HFFc6 (cell line): ENCODE measurements around the gene SFTA2. TPM values are rescaled to one million over a fixed set of nuclear protein-coding genes. Genes with fewer than 3 reads are reported as not detected.

Experiments
- DNase-seq: peaks from one replicate; pipeline ENCODE4 v3.0.0-alpha.2; 2018
- H3K27ac Mint-ChIP-seq: 2 replicates; pipeline ENCODE4 v1.8.0; 2020; ENCODE audit warnings: mild to moderate bottlenecking, mixed read lengths
- H3K27me3 Mint-ChIP-seq: 2 replicates; pipeline ENCODE4 v1.8.0; 2021; ENCODE audit warnings: mild to moderate bottlenecking, moderate library complexity, mixed read lengths; ENCODE audit not compliant: insufficient read depth
- H3K36me3 Mint-ChIP-seq: 2 replicates; pipeline ENCODE4 v1.8.0; 2021; ENCODE audit warnings: low read depth, mixed read lengths
- H3K4me1 Mint-ChIP-seq: 2 replicates; pipeline ENCODE4 v1.8.0; 2020; ENCODE audit warnings: low read depth, mixed read lengths
- H3K4me3 Mint-ChIP-seq: 2 replicates; pipeline ENCODE4 v1.8.0; 2020; ENCODE audit warnings: mild to moderate bottlenecking, moderate library complexity, mixed read lengths
- H3K9me3 Mint-ChIP-seq: 2 replicates; pipeline ENCODE4 v1.8.0; 2020; ENCODE audit warnings: mild to moderate bottlenecking, mixed read lengths
- CTCF ChIP-seq: fragments of 200-600 bp; sonication (generic); IDR thresholded peaks from 2 replicates; pipeline ENCODE4 v1.5.0; 2021; ENCODE audit warnings: antibody characterized with exemption, mild to moderate bottlenecking
- total RNA-seq, 6 experiments: library from RNA; stranded (reverse); fragmentation: NEBNext Ultra II Directional; extraction: Animal tissue kit (Norgen Biotek cat#: 25700); gene quantifications; 2 replicates in 1 of 6; 3 replicates in 5 of 6; pipeline ENCODE4 v1.2.3, GENCODE V29; 2021

Gene SFTA2
- total RNA-seq, 6 experiments from 2014 or later = not detected

GRCh38 chr6:30901436-30901835 is 30.5 kb downstream of the SFTA2 start:
- Mint-ChIP-seq H3K36me3 (0 out of 2 replicates have a peak, but pooled peaks cover 5% of the 10 kb centered on the region), H3K27ac (no peak overlapping the region)
- TF ChIP-seq CTCF = no peak

GRCh38 chr6:30900863-30901417 is 31.0 kb downstream of the SFTA2 start:
- no peak for TF ChIP-seq CTCF
- 0 out of 2 replicates have a peak, but pooled peaks cover 5% of the 10 kb centered on the region for H3K36me3 Mint-ChIP-seq
- DNase-seq = no peak
- H3K27me3 Mint-ChIP-seq = no peaks in the 10 kb centered on the region; the same call in 1 of the 2 replicates
- no peak overlapping the region for H3K4me3 Mint-ChIP-seq
- H3K27ac Mint-ChIP-seq = no peak overlapping the region
- peaks cover 5% of the 10 kb centered on the region; the same call in 1 of the 2 replicates for H3K4me1 Mint-ChIP-seq
- H3K9me3 Mint-ChIP-seq = no peaks in the 10 kb centered on the region

More at GRCh38 chr6:30901436-30901835, 30.5 kb downstream of the SFTA2 start:
- Mint-ChIP-seq H3K9me3 (no peaks in the 10 kb centered on the region), H3K4me3 (no peak overlapping the region), H3K27me3 (no peaks in the 10 kb centered on the region; the same call in 1 of the 2 replicates), H3K4me1 (peaks cover 5% of the 10 kb centered on the region; the same call in 1 of the 2 replicates)
- no peak for DNase-seq

- no peak for DNase-seq
- H3K36me3 Mint-ChIP-seq = peaks cover 11% of the 10 kb centered on the region; the same call in 1 of the 2 replicates
- H3K27me3 Mint-ChIP-seq = peaks cover 1% of the 10 kb centered on the region
- no peak for TF ChIP-seq CTCF
- no peaks in the 10 kb centered on the region for H3K9me3 Mint-ChIP-seq
- peaks cover 5% of the 10 kb centered on the region; the same call in 1 of the 2 replicates for H3K4me1 Mint-ChIP-seq
- H3K4me3 Mint-ChIP-seq = no peak overlapping the region
- H3K27ac Mint-ChIP-seq = no peak overlapping the region
Observed at GRCh38 chr6:30898750-30899360, 33.1 kb downstream of the SFTA2 start.

- Mint-ChIP-seq H3K27ac (no peak overlapping the region), H3K9me3 (no peaks in the 10 kb centered on the region), H3K4me1 (peaks cover 4% of the 10 kb centered on the region; the same call in 1 of the 2 replicates), H3K36me3 (peaks cover 11% of the 10 kb centered on the region), H3K4me3 (no peak overlapping the region), H3K27me3 (peaks cover 1% of the 10 kb centered on the region)
- TF ChIP-seq CTCF = no peak
- no peak for DNase-seq
Observed at GRCh38 chr6:30897882-30898281, 34.1 kb downstream of the SFTA2 start.

- no peaks in the 10 kb centered on the region for H3K4me1 Mint-ChIP-seq
- no peaks in the 10 kb centered on the region for H3K9me3 Mint-ChIP-seq
- peaks cover 11% of the 10 kb centered on the region for H3K36me3 Mint-ChIP-seq
- TF ChIP-seq CTCF = no peak
- peaks cover 1% of the 10 kb centered on the region for H3K27me3 Mint-ChIP-seq
- H3K27ac Mint-ChIP-seq = no peak overlapping the region
- no peak overlapping the region for H3K4me3 Mint-ChIP-seq
- no peak for DNase-seq
Observed at GRCh38 chr6:30896541-30896940, 35.4 kb downstream of the SFTA2 start.
